HG03196 (cell line): ENCODE data around the gene GOLGA8Q.
"Not testable (repeated sequence)": the region's sequence is repeated elsewhere in the genome, so short reads cannot be mapped to it uniquely, and the experiment has no call there.

Source experiments
- ATAC-seq: cut with Tn5 transposase; IDR thresholded peaks from one replicate; pipeline ENCODE4 v1.9.1; 2021; ENCODE audit not compliant: unreplicated experiment

Gene GOLGA8Q, protein sequence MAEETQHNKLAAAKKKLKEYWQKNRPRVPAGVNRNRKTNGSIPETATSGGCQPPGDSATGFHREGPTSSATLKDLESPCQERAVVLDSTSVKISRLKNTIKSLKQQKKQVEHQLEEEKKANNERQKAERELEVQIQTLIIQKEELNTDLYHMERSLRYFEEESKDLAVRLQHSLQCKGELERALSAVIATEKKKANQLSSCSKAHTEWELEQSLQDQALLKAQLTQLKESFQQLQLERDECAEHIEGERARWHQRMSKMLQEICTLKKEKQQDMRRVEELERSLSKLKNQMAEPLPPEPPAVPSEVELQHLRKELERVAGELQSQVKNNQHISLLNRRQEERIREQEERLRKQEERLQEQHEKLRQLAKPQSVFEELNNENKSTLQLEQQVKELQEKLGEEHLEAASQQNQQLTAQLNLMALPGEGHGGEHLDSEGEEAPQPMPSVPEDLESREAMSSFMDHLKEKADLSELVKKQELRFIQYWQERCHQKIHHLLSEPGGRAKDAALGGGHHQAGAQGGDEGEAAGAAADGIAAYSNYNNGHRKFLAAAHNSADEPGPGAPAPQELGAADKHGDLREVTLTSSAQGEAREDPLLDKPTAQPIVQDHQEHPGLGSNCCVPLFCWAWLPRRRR

GRCh38 chr15:30551750-30552149 is at the start of gene GOLGA8Q:
GOLGA8Q (plus strand) TSS chr15:30552050; CDS start chr15:30552078, 28 bp downstream.
- not testable (repeated sequence) for ATAC-seq

DNA sequence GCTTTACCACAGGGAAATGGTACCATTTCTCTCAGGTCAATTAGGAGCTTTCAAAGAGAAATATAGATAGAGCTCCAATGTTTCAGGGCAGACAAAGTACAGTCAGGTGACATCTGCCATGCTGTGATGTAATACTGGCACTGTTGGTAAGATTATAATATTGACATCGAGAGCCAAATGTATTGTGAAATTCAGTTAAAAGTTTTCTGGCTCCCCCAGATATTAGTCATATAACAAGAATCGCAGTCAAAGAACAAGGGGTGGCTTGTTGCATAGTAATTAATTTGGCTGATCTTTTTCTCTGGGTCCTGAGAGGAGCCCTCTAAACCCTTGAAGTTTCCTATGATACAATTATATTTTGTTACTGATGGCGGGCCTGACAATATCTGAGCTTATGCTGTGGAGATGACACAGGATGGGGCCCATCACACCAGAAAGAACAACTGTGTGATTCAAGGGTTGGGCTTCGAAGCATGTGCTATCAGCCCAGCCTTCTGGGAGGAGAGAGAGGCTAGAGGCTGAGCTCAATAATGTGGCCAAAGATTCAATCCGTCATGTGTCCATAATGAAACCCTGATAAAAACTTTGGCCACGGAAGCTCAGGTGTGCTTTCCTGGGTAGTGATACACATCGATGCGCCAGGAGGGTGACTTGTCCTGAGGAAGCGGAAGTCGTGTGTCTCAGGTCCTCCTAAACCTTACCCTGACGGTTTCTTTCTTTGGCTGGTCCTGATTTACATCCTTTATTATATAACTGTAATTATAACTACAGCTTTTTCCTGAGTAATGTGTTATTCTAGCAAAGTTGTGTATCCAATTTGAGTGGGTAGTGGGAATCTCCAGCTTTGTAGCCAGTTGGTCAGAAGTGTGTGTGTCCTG is 48.7 kb upstream of the GOLGA8Q start:
- ATAC-seq = not testable (repeated sequence)

- ATAC-seq = not testable (repeated sequence)
These were observed 47.5 kb upstream of the GOLGA8Q start for GRCh38 chr15:30504162-30504843.

GRCh38 chr15:30514545-30514944 is 37.3 kb upstream of the GOLGA8Q start:
- ATAC-seq = not testable (repeated sequence)

- ATAC-seq = not testable (repeated sequence)
These were observed 28.2 kb upstream of the GOLGA8Q start for GRCh38 chr15:30523453-30524243.

- not testable (repeated sequence) for ATAC-seq
These were observed 25.9 kb upstream of the GOLGA8Q start for GRCh38 chr15:30525912-30526311.

- ATAC-seq = not testable (repeated sequence)
These were observed 22.8 kb upstream of the GOLGA8Q start for GRCh38 chr15:30529049-30529448.

DNA sequence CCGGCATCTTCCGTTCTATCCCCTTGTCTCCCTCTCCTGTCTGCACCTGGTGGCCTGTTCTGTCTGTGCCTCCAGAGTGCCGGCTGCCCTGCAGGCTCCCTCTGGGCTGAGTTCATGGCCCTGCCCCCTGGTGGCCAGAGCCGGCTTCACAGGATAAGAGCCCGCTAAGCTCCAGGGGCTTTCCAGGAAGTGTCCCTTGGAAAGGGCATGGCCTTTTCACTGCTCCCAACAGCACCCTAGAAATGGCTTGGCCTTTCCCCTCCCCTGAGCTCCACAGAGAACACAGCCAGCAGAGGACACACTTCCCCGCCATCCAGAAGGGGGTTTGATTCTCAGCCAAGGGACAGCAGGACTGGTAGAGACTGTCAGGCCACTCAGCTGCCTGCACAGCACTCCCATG is 15.1 kb downstream of the GOLGA8Q start:
- not testable (repeated sequence) for ATAC-seq

- not testable (repeated sequence) for ATAC-seq
These were observed 21.2 kb downstream of the GOLGA8Q start for GRCh38 chr15:30573012-30573491.

GRCh38 chr15:30579394-30579970 is 27.6 kb downstream of the GOLGA8Q start:
- ATAC-seq = not testable (repeated sequence)

GRCh38 chr15:30580716-30581115 is 28.9 kb downstream of the GOLGA8Q start:
- ATAC-seq = not testable (repeated sequence)

DNA sequence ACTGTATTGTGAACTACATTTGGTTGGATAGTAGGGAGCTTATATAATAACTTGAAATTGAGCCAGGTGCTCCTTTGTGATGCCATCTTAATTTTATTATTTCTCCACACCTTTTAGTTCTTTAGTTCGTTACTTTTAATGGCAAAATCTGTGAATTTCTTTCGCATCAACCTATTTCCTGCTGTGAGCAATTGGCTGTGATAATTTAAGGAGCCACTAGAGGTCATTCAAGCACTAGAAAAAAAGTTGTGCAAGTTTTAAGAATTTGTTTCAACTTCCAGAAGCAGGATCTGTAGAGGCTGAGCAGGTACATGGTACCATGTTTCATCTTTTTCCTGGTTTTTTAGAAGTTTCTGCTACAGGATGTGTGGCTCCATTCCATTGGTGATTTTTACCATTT is 47.1 kb downstream of the GOLGA8Q start:
- not testable (repeated sequence) for ATAC-seq

GRCh38 chr15:30603796-30604195 is 51.9 kb downstream of the GOLGA8Q start, which contains the start of gene GOLGA8H:
GOLGA8H (plus strand) TSS chr15:30604028; CDS start chr15:30604126, 98 bp downstream.
- ATAC-seq = not testable (repeated sequence)
